WI38 (cell line): ENCODE measurements around the gene DNAJC3.
"Not testable (repeated sequence)": the region's sequence is repeated elsewhere in the genome, so short reads cannot be mapped to it uniquely, and the experiment has no call there.

Experiments used
- H3K4me3 ChIP-seq: 2 replicates; pipeline ENCODE4 v1.5.1; 2011; ENCODE audit warnings: low read depth, mild to moderate bottlenecking, control low read depth, low read length
- TF ChIP-seq, protein P1 (sequence below): IDR thresholded peaks from 2 replicates; pipeline ENCODE4 v1.5.1; 2012; ENCODE audit warnings: low read depth, mild to moderate bottlenecking, control low read depth, low read length

The DNAJC3 gene

DNA sequence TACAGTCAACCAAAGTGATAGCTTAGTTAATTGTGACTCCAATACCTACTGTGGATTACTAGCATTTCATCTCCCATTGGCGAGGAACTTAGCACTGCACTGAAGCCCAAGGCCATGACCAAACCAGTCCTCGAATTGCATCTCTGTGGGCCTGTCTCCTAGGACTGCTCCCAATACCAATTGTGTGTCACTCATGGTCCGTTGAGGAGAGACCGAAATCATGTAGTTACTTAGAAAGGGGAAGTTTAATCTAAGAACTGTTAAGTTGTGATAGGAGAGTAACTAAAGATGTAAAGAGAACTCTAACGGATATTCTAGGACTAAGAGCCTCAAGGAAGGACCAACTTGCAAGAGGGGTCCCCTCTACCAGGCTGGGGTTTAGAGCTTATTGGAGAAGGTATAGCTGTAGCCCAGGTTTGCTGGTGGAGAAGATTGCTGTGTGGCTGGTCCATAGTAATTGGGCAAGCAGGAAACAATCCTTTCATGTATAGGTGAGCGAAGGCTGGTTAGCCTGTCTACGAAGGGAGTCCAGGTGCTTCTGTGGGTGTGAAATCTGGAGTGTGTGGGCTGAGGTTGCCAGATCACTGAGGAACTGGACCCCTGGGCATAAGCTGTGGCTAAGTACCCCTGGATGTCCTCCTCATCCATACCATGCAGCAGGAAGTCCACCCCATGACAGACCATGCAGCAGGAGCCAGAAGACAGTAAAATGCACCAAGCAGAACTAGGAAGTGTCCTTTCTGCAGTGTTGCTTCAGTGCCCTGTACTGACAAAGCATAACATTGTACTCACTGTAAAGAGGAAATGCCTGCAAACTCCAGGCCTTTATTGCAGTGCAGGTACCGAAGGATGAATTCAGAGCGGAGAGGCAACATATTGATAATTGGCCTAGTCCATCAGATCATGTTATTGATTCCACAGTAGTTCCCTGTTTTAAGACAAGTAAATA is 30.8 kb downstream of the DNAJC3 start:
- no peak overlapping the region for H3K4me3 ChIP-seq
- TF ChIP-seq, protein P1, sequence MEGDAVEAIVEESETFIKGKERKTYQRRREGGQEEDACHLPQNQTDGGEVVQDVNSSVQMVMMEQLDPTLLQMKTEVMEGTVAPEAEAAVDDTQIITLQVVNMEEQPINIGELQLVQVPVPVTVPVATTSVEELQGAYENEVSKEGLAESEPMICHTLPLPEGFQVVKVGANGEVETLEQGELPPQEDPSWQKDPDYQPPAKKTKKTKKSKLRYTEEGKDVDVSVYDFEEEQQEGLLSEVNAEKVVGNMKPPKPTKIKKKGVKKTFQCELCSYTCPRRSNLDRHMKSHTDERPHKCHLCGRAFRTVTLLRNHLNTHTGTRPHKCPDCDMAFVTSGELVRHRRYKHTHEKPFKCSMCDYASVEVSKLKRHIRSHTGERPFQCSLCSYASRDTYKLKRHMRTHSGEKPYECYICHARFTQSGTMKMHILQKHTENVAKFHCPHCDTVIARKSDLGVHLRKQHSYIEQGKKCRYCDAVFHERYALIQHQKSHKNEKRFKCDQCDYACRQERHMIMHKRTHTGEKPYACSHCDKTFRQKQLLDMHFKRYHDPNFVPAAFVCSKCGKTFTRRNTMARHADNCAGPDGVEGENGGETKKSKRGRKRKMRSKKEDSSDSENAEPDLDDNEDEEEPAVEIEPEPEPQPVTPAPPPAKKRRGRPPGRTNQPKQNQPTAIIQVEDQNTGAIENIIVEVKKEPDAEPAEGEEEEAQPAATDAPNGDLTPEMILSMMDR = no peak

DNA sequence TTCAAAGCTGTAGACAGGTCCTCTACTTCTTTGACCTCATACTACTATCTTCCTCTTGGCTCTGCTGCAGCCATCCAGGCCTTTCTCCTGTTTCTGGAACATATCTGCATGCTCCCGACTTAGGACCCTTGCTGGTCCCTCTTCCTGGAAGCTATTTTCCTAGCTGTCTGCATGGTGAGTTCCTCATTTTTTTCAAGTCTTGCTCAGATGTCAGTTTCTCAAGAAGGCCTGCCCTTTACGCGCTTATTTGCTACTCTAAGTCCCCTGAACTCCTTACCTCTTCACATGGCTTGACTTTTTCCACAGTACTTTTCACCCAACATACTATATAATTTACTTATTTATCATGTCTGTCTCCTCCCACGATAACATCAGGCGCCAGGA is 31.4 kb downstream of the DNAJC3 start:
- TF ChIP-seq, protein P1 = no peak
- H3K4me3 ChIP-seq = no peak overlapping the region

DNA sequence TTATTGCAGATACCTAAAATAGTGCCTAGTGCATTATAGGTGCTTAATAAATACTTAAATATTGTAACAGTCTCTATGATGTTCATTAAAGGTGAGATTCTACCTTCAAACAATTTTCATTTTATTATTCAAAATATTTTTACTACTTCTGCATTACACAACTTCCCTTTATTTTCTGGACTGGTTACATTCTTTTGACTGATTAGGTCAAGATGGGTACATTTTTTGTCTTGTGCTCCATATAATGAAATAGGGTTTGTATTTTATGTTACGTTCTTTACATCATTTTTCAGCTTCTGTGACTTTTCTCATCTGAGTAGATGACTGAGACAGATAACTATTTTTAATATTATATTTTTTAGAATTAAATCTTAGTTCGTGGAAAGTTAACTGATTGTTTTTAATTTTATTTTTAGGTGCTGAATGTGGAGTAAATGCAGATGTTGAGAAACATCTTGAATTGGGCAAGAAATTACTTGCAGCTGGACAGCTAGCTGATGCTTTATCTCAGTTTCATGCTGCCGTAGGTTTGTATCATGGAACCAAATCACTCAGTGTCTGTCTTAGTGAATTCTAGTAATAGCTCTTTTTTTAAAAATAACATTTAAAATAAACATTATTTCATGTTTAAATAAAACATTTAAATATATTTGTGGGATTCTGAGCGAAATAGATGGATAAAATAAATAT is 32.0 kb downstream of the DNAJC3 start:
- no peak overlapping the region for H3K4me3 ChIP-seq
- TF ChIP-seq, protein P1 = no peak

DNA sequence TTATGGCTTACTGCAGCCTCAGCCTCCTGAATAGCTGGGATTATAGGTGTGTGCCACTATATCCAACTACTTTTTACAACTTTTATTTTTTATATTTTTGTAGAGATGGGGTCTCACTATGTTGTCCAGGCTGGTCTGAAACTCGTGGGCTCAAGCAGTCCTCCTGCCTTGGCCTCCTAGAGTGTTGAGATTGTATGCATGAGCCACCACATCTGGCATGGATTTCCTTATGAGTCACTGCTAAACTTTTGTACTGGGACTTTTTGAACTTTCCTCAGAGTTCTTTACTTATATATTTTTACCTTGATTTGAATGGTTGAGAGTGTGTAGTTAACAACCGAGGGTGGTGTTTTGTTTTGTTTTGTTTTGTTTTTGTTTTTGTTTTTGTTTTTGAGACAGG is 33.4 kb downstream of the DNAJC3 start:
- TF ChIP-seq, protein P1 = no peak
- H3K4me3 ChIP-seq = no peak overlapping the region

DNA sequence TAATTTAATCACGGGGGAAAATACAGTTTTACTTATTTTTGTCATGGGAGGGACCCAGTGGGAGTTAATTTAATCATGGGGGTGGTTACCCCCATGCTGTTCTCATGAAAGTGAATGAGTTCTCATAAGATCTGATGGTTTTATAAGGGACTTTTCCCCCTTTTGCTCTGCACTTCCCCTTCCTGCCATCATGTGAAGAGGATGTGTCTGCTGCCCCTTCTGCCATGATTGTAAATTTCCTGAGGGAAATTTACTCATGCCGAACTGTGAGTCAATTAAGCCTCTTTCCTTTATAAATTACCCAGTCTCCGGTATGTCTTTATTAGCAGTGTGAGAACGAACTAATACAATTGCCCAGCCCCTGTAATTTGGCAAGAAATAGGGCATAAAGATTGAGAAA is 35.9 kb downstream of the DNAJC3 start:
- not testable (repeated sequence) for H3K4me3 ChIP-seq

DNA sequence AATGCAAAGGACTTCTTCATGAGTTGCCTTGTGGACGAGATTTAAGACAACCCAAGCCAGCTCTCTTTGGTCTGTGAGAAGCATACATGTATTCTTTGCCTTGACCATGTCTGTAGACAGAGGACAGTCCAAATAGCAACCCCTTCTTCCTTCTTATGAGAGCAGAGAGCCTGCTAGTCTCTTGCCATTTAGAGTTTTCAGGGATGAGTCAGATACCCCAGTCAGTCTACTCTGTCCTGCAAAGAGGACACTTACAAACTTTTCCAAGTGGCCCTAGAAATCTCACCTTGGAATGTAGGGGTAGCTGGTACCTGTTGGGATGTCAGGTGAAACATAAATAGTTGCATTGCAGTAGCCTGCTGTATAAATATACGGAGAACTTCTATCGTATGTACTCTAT is 36.7 kb downstream of the DNAJC3 start:
- H3K4me3 ChIP-seq = no peak overlapping the region
- TF ChIP-seq, protein P1 = no peak

DNA sequence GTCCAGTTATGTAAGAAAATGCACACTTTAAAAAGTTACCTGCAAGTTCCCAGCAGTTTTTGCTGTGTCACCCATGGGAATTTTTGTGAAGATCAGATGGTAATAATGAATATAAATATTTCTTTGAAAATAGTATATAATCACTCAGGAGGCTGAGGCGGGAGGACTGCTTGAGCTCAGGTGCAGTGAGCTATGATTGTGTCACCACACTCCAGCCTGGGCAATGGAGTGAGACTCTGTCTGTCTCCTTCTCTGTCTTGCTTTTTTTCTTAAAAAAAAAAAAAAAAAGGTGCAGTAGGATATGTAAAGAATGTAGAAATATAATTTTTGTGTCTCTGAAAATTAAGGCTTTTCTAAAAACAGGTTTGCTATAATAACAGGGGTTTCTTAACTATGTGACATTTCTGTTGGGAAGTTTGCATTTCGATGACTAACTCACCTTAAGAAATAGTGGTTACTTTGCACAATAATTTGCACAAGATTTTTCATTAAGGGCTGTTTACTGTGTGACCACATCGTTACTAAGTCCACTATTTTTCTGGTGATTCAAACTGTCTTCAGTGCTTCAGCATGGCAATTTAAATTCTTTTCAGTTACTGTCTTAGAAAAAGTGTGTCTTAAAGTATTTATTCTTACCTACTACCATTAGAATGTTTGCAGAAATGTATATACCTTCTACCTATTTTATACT is 37.3 kb downstream of the DNAJC3 start:
- no peak overlapping the region for H3K4me3 ChIP-seq
- TF ChIP-seq, protein P1 = no peak
